HepG2 (cell line): Measurements from ENCODE around the gene HK2. TPM values are rescaled to one million over a fixed set of nuclear protein-coding genes. Genes with fewer than 3 reads are reported as not detected.

Experiments
- BCL6 ChIP-seq: IDR thresholded peaks from 2 replicates; pipeline ENCODE4 v1.6.1; 2016; ENCODE audit warnings: missing genetic modification reagents, missing compliant biosample characterization
- CAMTA2 ChIP-seq: sonication (generic); formaldehyde crosslinking; IDR thresholded peaks from 2 replicates; pipeline ENCODE4 v1.4.0; 2020; ENCODE audit warnings: mild to moderate bottlenecking, missing genetic modification reagents, borderline replicate concordance
- HDAC2 ChIP-seq: sonication (generic); formaldehyde crosslinking; IDR thresholded peaks from 2 replicates; pipeline ENCODE4 v1.4.0; 2020; ENCODE audit warnings: missing genetic modification reagents
- HNRNPUL1 ChIP-seq: fragments of 200-400 bp; formaldehyde crosslinking; IDR thresholded peaks from 2 replicates; pipeline ENCODE4 v1.6.1; 2017; ENCODE audit warnings: low read depth, mild to moderate bottlenecking, low read length, moderate library complexity
- KDM2A ChIP-seq: sonication (generic); formaldehyde crosslinking; IDR thresholded peaks from 2 replicates; pipeline ENCODE4 v1.4.0; 2020; ENCODE audit warnings: low read depth, missing genetic modification reagents, borderline replicate concordance
- MIXL1 ChIP-seq: IDR thresholded peaks from 2 replicates; pipeline ENCODE4 v1.6.1; 2016
- NR2F6 ChIP-seq, 2 experiments: IDR thresholded peaks; 2 replicates each; pipeline ENCODE4 v1.6.1; 2016; ENCODE audit warnings: antibody characterized with exemption in 1 of 2, mild to moderate bottlenecking in 1 of 2
- POLR2A ChIP-seq, 2 experiments: IDR thresholded peaks; 2 replicates each; pipeline ENCODE4 v1.6.1; 2011; ENCODE audit warnings: low read depth in 2 of 2, low read length in 2 of 2, mild to moderate bottlenecking in 1 of 2, moderate library complexity in 1 of 2; ENCODE audit not compliant: insufficient read depth in 1 of 2
- SNRNP70 ChIP-seq: fragments of 200-400 bp; formaldehyde crosslinking; IDR thresholded peaks from 2 replicates; pipeline ENCODE4 v1.6.1; 2017; ENCODE audit warnings: mild to moderate bottlenecking, low read depth, low read length, moderate library complexity
- SP2 ChIP-seq: sonication (generic); formaldehyde crosslinking; IDR thresholded peaks from 2 replicates; pipeline ENCODE4 v1.5.1; 2020; ENCODE audit warnings: mild to moderate bottlenecking, missing genetic modification reagents
- TCF12 ChIP-seq, 2 experiments: fragments of 450-650 bp in 1 of 2; sonication (generic) in 1 of 2; formaldehyde crosslinking in 1 of 2; IDR thresholded peaks; 2 replicates each; pipeline versions ENCODE4 v1.6.1 to v1.8.0; 2017 to 2022; ENCODE audit warnings: antibody characterized with exemption in 1 of 2, mild to moderate bottlenecking in 1 of 2, missing genetic modification reagents in 1 of 2, moderate library complexity in 1 of 2
- YEATS4 ChIP-seq: sonication (generic); formaldehyde crosslinking; IDR thresholded peaks from 2 replicates; pipeline ENCODE4 v1.4.0; 2020; ENCODE audit warnings: missing genetic modification reagents, borderline replicate concordance
- ZNF234 ChIP-seq: sonication (generic); formaldehyde crosslinking; conservative IDR thresholded peaks from 2 replicates; pipeline ENCODE4 v1.5.1; 2020; ENCODE audit warnings: mild to moderate bottlenecking, missing genetic modification reagents
- ZNF264 ChIP-seq: sonication (generic); formaldehyde crosslinking; IDR thresholded peaks from 2 replicates; pipeline ENCODE4 v1.4.0; 2020; ENCODE audit warnings: missing genetic modification reagents
- ZNF546 ChIP-seq: sonication (generic); formaldehyde crosslinking; conservative IDR thresholded peaks from 2 replicates; pipeline ENCODE4 v1.8.1; 2023; ENCODE audit warnings: mild to moderate bottlenecking, missing genetic modification reagents
- ZNF674 ChIP-seq: sonication (generic); formaldehyde crosslinking; IDR thresholded peaks from 2 replicates; pipeline ENCODE4 v1.5.0; 2020; ENCODE audit warnings: low read depth, mild to moderate bottlenecking, missing genetic modification reagents
- ZNF792 ChIP-seq: IDR thresholded peaks from 2 replicates; pipeline ENCODE4 v1.6.1; 2016
- polyA plus RNA-seq, 8 experiments: library from polyadenylated mRNA; depleted of rRNA in 3 of 8; stranded (reverse) in 7 of 8; unstranded in 1 of 8; fragments of >200 nt; fragmentation: Illumina TruSeq in 4 of 8; extraction: Trizol in 4 of 8; gene quantifications; 2 replicates each; pipeline versions ENCODE4 v1.2.1 to v1.2.3, GENCODE V29; 2011 to 2016; ENCODE audit warnings: low read depth in 4 of 8, missing spikeins in 1 of 8, mixed read lengths in 1 of 8; ENCODE audit not compliant: insufficient read depth in 1 of 8
- total RNA-seq, 5 experiments: library from RNA; depleted of rRNA; stranded (reverse); fragments of >200 nt; fragmentation: Illumina TruSeq; extraction: Trizol; gene quantifications; 2 replicates each; pipeline ENCODE4 v1.2.3, GENCODE V29; 2016; ENCODE audit warnings: low read depth in 1 of 5
- TF ChIP-seq, protein P1 (sequence below): sonication (generic); formaldehyde crosslinking; IDR thresholded peaks from 2 replicates; pipeline ENCODE4 v1.4.0; 2020; ENCODE audit warnings: missing genetic modification reagents
- TF ChIP-seq, protein P2 (sequence below): sonication (generic); formaldehyde crosslinking; IDR thresholded peaks from 2 replicates; pipeline ENCODE4 v1.8.0; 2022; ENCODE audit warnings: mild to moderate bottlenecking, missing genetic modification reagents
- TF ChIP-seq, protein P3 (sequence below): sonication (generic); formaldehyde crosslinking; IDR thresholded peaks from 2 replicates; pipeline ENCODE4 v1.5.0; 2020; ENCODE audit warnings: mild to moderate bottlenecking, missing genetic modification reagents

HK2 gene
- total and polyA plus RNA-seq, 2 of the 13 experiments (the other 11 are each of a cell fraction or from before 2014, with no cell fraction given): 13.2 to 101 TPM

GRCh38 chr2:74833418-74834233 is at the start of gene HK2 (continued):
- TF ChIP-seq, protein P1, sequence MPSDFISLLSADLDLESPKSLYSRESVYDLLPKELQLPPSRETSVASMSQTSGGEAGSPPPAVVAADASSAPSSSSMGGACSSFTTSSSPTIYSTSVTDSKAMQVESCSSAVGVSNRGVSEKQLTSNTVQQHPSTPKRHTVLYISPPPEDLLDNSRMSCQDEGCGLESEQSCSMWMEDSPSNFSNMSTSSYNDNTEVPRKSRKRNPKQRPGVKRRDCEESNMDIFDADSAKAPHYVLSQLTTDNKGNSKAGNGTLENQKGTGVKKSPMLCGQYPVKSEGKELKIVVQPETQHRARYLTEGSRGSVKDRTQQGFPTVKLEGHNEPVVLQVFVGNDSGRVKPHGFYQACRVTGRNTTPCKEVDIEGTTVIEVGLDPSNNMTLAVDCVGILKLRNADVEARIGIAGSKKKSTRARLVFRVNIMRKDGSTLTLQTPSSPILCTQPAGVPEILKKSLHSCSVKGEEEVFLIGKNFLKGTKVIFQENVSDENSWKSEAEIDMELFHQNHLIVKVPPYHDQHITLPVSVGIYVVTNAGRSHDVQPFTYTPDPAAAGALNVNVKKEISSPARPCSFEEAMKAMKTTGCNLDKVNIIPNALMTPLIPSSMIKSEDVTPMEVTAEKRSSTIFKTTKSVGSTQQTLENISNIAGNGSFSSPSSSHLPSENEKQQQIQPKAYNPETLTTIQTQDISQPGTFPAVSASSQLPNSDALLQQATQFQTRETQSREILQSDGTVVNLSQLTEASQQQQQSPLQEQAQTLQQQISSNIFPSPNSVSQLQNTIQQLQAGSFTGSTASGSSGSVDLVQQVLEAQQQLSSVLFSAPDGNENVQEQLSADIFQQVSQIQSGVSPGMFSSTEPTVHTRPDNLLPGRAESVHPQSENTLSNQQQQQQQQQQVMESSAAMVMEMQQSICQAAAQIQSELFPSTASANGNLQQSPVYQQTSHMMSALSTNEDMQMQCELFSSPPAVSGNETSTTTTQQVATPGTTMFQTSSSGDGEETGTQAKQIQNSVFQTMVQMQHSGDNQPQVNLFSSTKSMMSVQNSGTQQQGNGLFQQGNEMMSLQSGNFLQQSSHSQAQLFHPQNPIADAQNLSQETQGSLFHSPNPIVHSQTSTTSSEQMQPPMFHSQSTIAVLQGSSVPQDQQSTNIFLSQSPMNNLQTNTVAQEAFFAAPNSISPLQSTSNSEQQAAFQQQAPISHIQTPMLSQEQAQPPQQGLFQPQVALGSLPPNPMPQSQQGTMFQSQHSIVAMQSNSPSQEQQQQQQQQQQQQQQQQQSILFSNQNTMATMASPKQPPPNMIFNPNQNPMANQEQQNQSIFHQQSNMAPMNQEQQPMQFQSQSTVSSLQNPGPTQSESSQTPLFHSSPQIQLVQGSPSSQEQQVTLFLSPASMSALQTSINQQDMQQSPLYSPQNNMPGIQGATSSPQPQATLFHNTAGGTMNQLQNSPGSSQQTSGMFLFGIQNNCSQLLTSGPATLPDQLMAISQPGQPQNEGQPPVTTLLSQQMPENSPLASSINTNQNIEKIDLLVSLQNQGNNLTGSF: peak; percentile 41; the same call in 1 of the 2 replicates
- no peak for TF ChIP-seq SNRNP70
- peak; percentile 83; the same call in 1 of the 2 replicates for TF ChIP-seq YEATS4 (CRISPR knock-in tag)
- peak; percentile 75 for TF ChIP-seq KDM2A (CRISPR knock-in tag)
- TF ChIP-seq ZNF546 (CRISPR knock-in tag): no peak
- TF ChIP-seq TCF12 (IDR thresholded peaks at IDR 0.05): no peak
- no peak; the same call in 1 of the 2 replicates for TF ChIP-seq TCF12 (CRISPR knock-in tag; IDR thresholded peaks at IDR 0.05)
- peak; percentile 50; the same call in 1 of the 2 replicates for TF ChIP-seq MIXL1 (CRISPR knock-in tag)
- TF ChIP-seq, protein P2, sequence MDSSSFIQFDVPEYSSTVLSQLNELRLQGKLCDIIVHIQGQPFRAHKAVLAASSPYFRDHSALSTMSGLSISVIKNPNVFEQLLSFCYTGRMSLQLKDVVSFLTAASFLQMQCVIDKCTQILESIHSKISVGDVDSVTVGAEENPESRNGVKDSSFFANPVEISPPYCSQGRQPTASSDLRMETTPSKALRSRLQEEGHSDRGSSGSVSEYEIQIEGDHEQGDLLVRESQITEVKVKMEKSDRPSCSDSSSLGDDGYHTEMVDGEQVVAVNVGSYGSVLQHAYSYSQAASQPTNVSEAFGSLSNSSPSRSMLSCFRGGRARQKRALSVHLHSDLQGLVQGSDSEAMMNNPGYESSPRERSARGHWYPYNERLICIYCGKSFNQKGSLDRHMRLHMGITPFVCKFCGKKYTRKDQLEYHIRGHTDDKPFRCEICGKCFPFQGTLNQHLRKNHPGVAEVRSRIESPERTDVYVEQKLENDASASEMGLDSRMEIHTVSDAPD: no peak
- no peak for TF ChIP-seq ZNF234
- TF ChIP-seq ZNF792 (CRISPR knock-in tag): peak; percentile 67
- TF ChIP-seq, protein P3, sequence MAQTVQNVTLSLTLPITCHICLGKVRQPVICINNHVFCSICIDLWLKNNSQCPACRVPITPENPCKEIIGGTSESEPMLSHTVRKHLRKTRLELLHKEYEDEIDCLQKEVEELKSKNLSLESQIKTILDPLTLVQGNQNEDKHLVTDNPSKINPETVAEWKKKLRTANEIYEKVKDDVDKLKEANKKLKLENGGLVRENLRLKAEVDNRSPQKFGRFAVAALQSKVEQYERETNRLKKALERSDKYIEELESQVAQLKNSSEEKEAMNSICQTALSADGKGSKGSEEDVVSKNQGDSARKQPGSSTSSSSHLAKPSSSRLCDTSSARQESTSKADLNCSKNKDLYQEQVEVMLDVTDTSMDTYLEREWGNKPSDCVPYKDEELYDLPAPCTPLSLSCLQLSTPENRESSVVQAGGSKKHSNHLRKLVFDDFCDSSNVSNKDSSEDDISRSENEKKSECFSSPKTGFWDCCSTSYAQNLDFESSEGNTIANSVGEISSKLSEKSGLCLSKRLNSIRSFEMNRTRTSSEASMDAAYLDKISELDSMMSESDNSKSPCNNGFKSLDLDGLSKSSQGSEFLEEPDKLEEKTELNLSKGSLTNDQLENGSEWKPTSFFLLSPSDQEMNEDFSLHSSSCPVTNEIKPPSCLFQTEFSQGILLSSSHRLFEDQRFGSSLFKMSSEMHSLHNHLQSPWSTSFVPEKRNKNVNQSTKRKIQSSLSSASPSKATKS (CRISPR knock-in tag): no peak
- TF ChIP-seq POLR2A (IDR thresholded peaks at IDR 0.05; ENCODE audit: insufficient read depth in 1 of 2, low read depth in 2 of 2, low read length in 2 of 2): peak; percentile 66 to 82
- no peak for TF ChIP-seq NR2F6 (IDR thresholded peaks at IDR 0.05)
- TF ChIP-seq NR2F6 (CRISPR knock-in tag; IDR thresholded peaks at IDR 0.05): no peak; the same call in 1 of the 2 replicates
- peak; percentile 55; the same call in 1 of the 2 replicates for TF ChIP-seq HDAC2 (CRISPR knock-in tag)
- no peak for TF ChIP-seq ZNF264 (CRISPR knock-in tag)
- TF ChIP-seq ZNF674: 0 out of 2 replicates have a peak, but pooled peaks have one; percentile 20
- TF ChIP-seq SP2: peak; percentile 86
- no peak for TF ChIP-seq HNRNPUL1
- 0 out of 2 replicates have a peak, but pooled peaks have one; percentile 60 for TF ChIP-seq CAMTA2 (CRISPR knock-in tag)
- TF ChIP-seq BCL6 (CRISPR knock-in tag): peak; percentile 4
